GM12892 (cell line): ENCODE measurements around the gene NAA40.

Experiments used
- POLR2A ChIP-seq: IDR thresholded peaks from 2 replicates; pipeline ENCODE4 v1.6.1; 2011; ENCODE audit warnings: low read depth, low read length, control low read depth
- POLR2AphosphoS5 ChIP-seq: IDR thresholded peaks from 2 replicates; pipeline ENCODE4 v1.6.1; 2011; ENCODE audit warnings: low read depth, low read length, control low read depth
- TAF1 ChIP-seq: IDR thresholded peaks from 2 replicates; pipeline ENCODE4 v1.6.1; 2011; ENCODE audit warnings: low read depth, mild to moderate bottlenecking, control low read depth, low read length, borderline replicate concordance

- no peak for TF ChIP-seq POLR2AphosphoS5
- TF ChIP-seq TAF1 = no peak
- TF ChIP-seq POLR2A = no peak
These were observed 33.6 kb upstream of the NAA40 start for GRCh38 chr11:63905179-63905578.
